ENCODE measurements around the gene ARX.

Gene ARX

GRCh38 chrX:25001808-25002660 is 13.7 kb downstream of the ARX start:
- no peak for TF ChIP-seq CTCF (conservative IDR thresholded peaks at IDR 0.05; ENCODE audit: low read length)
- DNase-seq (ENCODE audit: low read depth) = no peak
- H3K4me3 ChIP-seq (ENCODE audit: low read length) = no peak overlapping the region

- no peak for TF ChIP-seq CTCF (conservative IDR thresholded peaks at IDR 0.05; ENCODE audit: low read length)
- no peak overlapping the region for H3K4me3 ChIP-seq (ENCODE audit: low read length)
- no peak for DNase-seq (ENCODE audit: low read depth)
Observed at GRCh38 chrX:24999511-24999910, 16.3 kb downstream of the ARX start.

GRCh38 chrX:24996096-24996709 is 19.6 kb downstream of the ARX start:
- no peak overlapping the region for H3K4me3 ChIP-seq (ENCODE audit: low read length)
- TF ChIP-seq CTCF (conservative IDR thresholded peaks at IDR 0.05; ENCODE audit: low read length) = no peak
- DNase-seq (ENCODE audit: low read depth) = no peak

GRCh38 chrX:24993879-24994278 is 21.9 kb downstream of the ARX start:
- DNase-seq (ENCODE audit: low read depth) = no peak
- TF ChIP-seq CTCF (conservative IDR thresholded peaks at IDR 0.05; ENCODE audit: low read length) = no peak
- no peak overlapping the region for H3K4me3 ChIP-seq (ENCODE audit: low read length)

GRCh38 chrX:24990535-24990934 is 25.2 kb downstream of the ARX start:
- no peak overlapping the region for H3K4me3 ChIP-seq (ENCODE audit: low read length)
- no peak for DNase-seq (ENCODE audit: low read depth)
- no peak for TF ChIP-seq CTCF (conservative IDR thresholded peaks at IDR 0.05; ENCODE audit: low read length)

GRCh38 chrX:24988314-24988713 is 27.5 kb downstream of the ARX start:
- no peak for DNase-seq (ENCODE audit: low read depth)
- no peak overlapping the region for H3K4me3 ChIP-seq (ENCODE audit: low read length)
- no peak for TF ChIP-seq CTCF (conservative IDR thresholded peaks at IDR 0.05; ENCODE audit: low read length)

GRCh38 chrX:24987731-24988130 is 28.0 kb downstream of the ARX start:
- no peak for TF ChIP-seq CTCF (conservative IDR thresholded peaks at IDR 0.05; ENCODE audit: low read length)

More at GRCh38 chrX:24987731-24988130, 28.0 kb downstream of the ARX start:
- no peak for DNase-seq (ENCODE audit: low read depth)
- no peak overlapping the region for H3K4me3 ChIP-seq (ENCODE audit: low read length)
